MV-4-11 (cell line): Measurements from ENCODE around the gene NSUN5.
"Not testable (repeated sequence)": the region's sequence is repeated elsewhere in the genome, so short reads cannot be mapped to it uniquely, and the experiment has no call there.

Experiments
- DNase-seq: peaks from one replicate; lab custom pipeline; 2025; lab: John Stamatoyannopoulos, UW

NSUN5 gene

DNA sequence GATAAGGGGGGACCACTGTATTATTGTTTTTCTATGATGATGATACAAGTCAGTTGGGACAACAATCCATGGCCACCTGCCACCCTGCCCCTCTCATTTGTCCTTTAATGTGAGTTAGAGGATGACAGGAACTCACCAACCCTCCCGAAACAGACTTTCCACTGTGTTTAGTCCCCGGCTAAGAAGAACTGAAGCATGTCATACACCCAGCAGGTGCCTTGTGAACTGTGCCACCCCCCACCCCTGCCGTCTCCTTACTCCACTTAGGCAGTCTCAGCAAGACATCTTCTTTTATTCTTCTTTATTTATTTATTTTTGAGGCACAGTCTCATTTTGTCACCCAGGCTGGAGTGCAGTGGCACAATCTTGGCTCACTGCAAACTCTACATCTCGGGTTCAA is 40.8 kb downstream of the NSUN5 start:
- DNase-seq: not testable (repeated sequence)

GRCh38 chr7:73266719-73267368 is 41.8 kb downstream of the NSUN5 start:
- DNase-seq: not testable (repeated sequence)

- DNase-seq: not testable (repeated sequence)
These were observed 46.2 kb downstream of the NSUN5 start for GRCh38 chr7:73262416-73262815.
